ENCODE results near the gene MRPL20. TPM values are rescaled to one million over a fixed set of nuclear protein-coding genes. Genes with fewer than 3 reads are reported as not detected.

MRPL20 gene
- total and polyA plus RNA-seq, 9 of the 15 experiments (the other 6 are each of a cell fraction or from before 2014, with no cell fraction given) = 180 to 671 (median 229) TPM

- TF ChIP-seq GTF2E2 (tag; IDR thresholded peaks at IDR 0.05) (no peak), ZNF740 (CRISPR knock-in tag; IDR thresholded peaks at IDR 0.05) (no peak), ZNF740 (tag; IDR thresholded peaks at IDR 0.05) (no peak), SIX5 (IDR thresholded peaks at IDR 0.05; ENCODE audit: borderline replicate concordance in 1 of 2, insufficient read depth in 1 of 2, low read depth in 1 of 2, low read length in 2 of 2) (no peak), MAZ (CRISPR knock-in tag; conservative IDR thresholded peaks at IDR 0.05 in 1 of 2, IDR thresholded peaks at IDR 0.05 in 1 of 2) (no peak), RBFOX2 (IDR thresholded peaks at IDR 0.05; ENCODE audit: low read depth, low read length) (0 out of 2 replicates have a peak, but pooled peaks have one; percentile 2), PCBP1 (IDR thresholded peaks at IDR 0.05; ENCODE audit: low read depth, low read length, poor library complexity, severe bottlenecking) (no peak), THRB (CRISPR knock-in tag; conservative IDR thresholded peaks at IDR 0.05) (no peak), ZNF75A (CRISPR knock-in tag; IDR thresholded peaks at IDR 0.05) (no peak)
Measured at GRCh38 chr1:1439546-1440261, 32.6 kb upstream of the MRPL20 start (continued).
